ENCODE results near the gene TMEM238. TPM values are rescaled to one million over a fixed set of nuclear protein-coding genes. Genes with fewer than 3 reads are reported as not detected.

TMEM238 gene
- total RNA-seq, 2 experiments from 2014 or later, result 19.2 to 19.3 TPM

DNA sequence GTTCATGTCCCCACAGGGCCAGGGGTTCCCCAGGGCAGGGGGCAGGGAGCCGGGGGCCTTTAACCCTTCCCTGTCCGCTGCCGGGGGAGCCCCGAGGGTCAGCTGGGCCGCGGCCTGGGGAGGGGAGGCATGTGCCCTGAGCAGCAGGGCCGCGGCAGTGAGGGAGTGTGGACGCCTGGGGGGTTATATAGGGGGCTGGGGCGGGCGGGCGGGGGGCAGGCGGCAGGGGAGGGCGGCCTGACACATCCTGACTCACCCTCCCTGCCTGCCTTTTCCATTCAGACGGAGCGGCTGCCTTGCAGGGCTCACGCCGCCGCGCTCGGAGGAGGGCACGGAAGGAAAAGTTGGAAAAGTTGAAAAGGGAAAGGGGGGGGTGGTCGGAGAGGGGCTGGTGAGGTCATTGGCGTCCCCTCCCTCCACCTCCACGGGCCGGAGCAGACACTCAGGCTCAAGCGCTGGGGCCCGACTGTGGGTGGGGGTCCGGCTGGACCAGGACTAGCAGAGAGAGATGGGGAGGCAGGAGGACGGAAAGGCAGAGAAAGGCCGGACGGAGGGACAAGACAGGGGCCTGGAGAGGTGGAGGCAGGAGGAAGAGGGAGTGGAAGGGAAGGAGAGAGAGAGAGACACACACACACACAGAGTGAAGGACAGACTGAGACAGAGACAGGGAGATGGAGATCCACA is 13.6 kb downstream of the TMEM238 start, which contains the start of gene IL11:
IL11 (minus strand) TSS at position 159 of the 684 bp plus-strand sequence; CDS start at position 6, 153 bp downstream.
- Mint-ChIP-seq H3K27me3 (peaks cover 41% of the 10 kb centered on the region), H3K4me1 (peaks cover 4% of the 10 kb centered on the region), H3K9me3 (no peaks in the 10 kb centered on the region), H3K36me3 (ENCODE audit: low read depth) (no peaks in the 10 kb centered on the region), H3K27ac (no peak within 1 kb of the TSS), H3K4me3 (peak within 1 kb of the TSS; percentile 7)
- POLR2A ChIA-PET, result interaction anchor here (3.6 kb wide), 1 partner anchor 13 kb away, joined by 17 read pairs; the partner anchor contains the start of gene TMEM238
- CTCF ChIA-PET, result no interaction called here
- DNase-seq, result no peak

DNA sequence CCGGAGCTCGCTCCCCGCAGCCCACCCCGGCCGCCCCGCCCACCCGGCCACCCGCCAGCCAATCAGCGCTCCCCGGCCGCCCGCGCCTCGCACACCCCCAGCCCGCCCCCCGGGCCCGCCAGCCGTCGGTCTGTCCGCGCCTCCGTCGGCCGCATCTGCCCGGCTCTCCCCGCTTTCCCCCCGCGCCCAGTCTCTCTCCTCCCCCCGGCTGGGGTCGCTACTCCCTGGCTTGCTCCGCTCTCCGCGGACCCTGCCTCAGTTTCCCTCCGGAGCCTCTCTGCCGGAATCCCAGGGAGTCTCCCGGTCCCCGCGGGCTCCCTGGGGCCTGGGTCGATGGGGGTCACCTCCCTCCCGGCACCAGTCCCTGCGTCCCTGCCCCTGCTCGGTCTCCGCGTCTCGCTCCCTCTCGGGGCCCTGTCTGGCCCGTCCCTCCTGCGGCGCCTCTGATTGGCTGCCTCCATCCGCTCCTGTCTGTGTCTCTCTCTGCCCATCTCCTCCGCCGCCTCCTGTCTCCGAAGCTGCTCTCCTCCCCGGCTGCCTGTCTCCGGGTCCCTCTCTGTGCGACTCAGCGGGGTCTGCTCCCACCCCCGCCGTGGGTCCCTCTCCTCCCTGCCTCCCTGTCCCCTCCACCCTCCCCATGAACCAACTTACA is 14.3 kb downstream of the TMEM238 start:
- POLR2A ChIA-PET, result interaction anchor here (1.2 to 2.0 kb wide), 2 partner anchors 14 to 31 kb away, joined by 5 to 8 read pairs; partner anchors contain the start of genes KMT5C and TMEM238
- Mint-ChIP-seq H3K36me3 (ENCODE audit: low read depth) (no peaks in the 10 kb centered on the region), H3K9me3 (no peaks in the 10 kb centered on the region), H3K27ac (no peak overlapping the region), H3K27me3 (peaks cover 43% of the 10 kb centered on the region), H3K4me3 (peak overlapping the region; percentile 7), H3K4me1 (peaks cover 4% of the 10 kb centered on the region)
- CTCF ChIA-PET, result no interaction called here
- no peak for DNase-seq

DNA sequence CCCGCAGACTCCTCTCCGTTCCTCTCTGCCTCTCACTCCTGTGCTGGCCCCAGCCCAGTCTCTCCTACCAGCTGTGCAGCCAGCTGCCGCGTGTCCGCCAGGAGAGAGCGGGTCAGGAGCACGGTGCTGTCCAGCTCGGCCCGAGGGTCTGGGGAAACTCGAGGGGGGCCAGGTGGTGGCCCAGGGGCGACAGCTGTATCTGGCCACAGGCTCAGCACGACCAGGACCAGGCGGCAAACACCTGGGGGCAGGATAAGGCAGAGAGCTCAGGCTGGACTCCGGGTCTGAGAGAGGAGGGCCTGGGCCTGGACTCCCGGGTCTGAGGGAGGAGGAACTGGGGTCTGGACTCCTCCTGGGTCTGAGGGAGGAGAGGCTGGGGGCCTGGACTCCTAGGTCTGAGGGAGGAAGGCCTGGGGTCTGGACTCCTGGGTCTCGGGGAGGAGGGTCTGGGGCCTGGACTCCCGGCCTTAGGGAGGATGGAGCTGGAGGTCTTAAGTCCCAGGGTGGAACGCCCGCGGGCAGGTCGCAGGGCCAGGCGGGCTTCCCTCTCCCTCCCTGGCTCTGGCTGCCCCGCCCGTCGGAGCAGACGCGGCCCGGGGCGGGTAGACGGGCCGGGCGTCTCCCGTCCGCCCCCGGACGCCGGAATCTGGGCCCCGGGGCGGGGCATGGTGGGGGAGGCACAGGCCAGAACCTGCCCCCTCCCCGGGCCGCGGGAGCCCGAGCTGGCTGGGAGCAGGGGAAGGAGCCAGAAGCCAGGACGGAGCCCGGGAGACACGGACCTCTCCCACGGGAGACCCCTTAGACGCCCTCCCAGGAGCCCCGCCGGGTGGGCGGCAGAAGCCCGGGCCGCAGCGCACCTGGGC is 15.2 kb downstream of the TMEM238 start:
- H3K9me3 Mint-ChIP-seq, result no peaks in the 10 kb centered on the region
- no peaks in the 10 kb centered on the region for H3K36me3 Mint-ChIP-seq (ENCODE audit: low read depth)
- DNase-seq, result no peak
- POLR2A ChIA-PET, result interaction anchor here (1.2 to 2.0 kb wide), 3 partner anchors 15 to 38 kb away, joined by 3 to 8 read pairs (median 5); partner anchors contain the start of genes KMT5C and TMEM238
- peaks cover 43% of the 10 kb centered on the region for H3K27me3 Mint-ChIP-seq
- H3K4me1 Mint-ChIP-seq, result peaks cover 4% of the 10 kb centered on the region
- CTCF ChIA-PET, result interaction anchor here (0.6 to 1.3 kb wide), 2 partner anchors 12 to 13 kb away, joined by 3 read pairs; no protein-coding TSS in a partner anchor
- H3K27ac Mint-ChIP-seq, result no peak overlapping the region
- no peak overlapping the region for H3K4me3 Mint-ChIP-seq

DNA sequence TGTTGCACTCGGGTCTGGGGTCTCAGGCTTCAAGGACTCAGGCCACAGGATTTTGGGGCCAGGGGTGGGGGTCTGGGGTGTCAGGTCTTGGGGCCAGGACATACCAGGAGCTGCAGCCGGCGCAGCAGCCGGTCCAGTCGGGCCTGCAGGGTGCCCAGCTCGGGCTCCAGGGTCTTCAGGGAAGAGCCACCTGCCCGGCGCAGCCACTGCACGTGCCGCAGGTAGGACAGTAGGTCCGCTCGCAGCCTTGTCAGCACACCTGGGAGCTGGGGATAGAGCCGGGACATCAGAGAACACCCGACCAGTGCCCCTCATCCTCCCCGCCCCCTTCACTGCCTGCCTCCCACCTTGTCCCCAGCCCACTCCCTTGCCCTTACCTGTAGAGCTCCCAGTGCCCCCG is 16.0 kb downstream of the TMEM238 start:
- H3K9me3 Mint-ChIP-seq, result no peaks in the 10 kb centered on the region
- peaks cover 39% of the 10 kb centered on the region for H3K27me3 Mint-ChIP-seq
- no peaks in the 10 kb centered on the region for H3K36me3 Mint-ChIP-seq (ENCODE audit: low read depth)
- no peak overlapping the region for H3K27ac Mint-ChIP-seq
- H3K4me1 Mint-ChIP-seq, result peaks cover 4% of the 10 kb centered on the region
- ChIA-PET POLR2A (interaction anchor here (1.2 to 2.0 kb wide), 3 partner anchors 15 to 39 kb away, joined by 3 to 8 read pairs (median 5); partner anchors contain the start of genes KMT5C and TMEM238), CTCF (interaction anchor here (1.3 kb wide), 1 partner anchor 12 kb away, joined by 3 read pairs; no protein-coding TSS in a partner anchor)
- H3K4me3 Mint-ChIP-seq, result no peak overlapping the region
- DNase-seq, result no peak

DNA sequence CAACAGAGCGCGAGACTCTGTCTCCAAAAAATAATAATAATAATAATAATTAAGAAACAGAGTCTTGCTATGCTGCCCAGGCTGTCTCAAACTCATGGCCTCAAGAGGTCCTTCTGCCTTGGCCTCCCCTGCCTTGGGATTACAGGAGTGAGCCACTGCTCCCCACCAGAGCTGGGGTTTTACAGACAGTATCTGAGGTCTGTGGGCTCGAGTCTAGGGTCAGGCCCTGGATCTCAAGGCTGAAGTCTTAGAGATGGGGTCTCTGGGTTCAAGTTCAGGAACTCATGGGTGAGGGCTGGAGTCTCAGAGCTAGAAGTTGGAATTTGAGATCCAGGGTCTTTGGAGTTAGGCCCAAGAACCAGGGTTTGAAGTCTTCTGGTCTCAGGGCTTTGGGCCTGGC is 17.3 kb downstream of the TMEM238 start:
- H3K27me3 Mint-ChIP-seq, result peaks cover 33% of the 10 kb centered on the region
- no peaks in the 10 kb centered on the region for H3K9me3 Mint-ChIP-seq
- H3K4me3 Mint-ChIP-seq, result no peak overlapping the region
- no peak for DNase-seq
- POLR2A ChIA-PET, result no interaction called here
- peaks cover 4% of the 10 kb centered on the region for H3K4me1 Mint-ChIP-seq
- no peaks in the 10 kb centered on the region for H3K36me3 Mint-ChIP-seq (ENCODE audit: low read depth)
- H3K27ac Mint-ChIP-seq, result no peak overlapping the region
- CTCF ChIA-PET, result no interaction called here

DNA sequence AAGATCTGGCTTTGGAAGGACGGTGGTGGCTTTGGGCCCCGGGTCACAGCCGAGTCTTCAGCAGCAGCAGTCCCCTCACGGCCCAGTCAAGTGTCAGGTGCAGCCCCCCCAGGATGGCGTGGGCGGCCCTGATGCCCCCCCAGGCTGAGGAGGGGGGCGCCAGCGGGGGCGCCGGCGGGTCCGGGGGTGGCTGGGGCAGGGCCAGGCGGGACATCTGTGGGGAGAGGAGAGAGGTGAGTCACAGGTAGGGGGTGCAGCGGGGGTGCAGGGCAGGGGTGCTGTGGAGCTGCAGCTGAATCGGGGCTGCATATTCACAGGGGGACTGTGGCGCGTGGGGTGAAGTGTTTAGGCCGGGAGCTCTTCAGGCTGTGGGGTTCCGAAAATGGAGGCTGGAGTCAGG is 18.1 kb downstream of the TMEM238 start:
- H3K4me3 Mint-ChIP-seq, result no peak overlapping the region
- H3K4me1 Mint-ChIP-seq, result peaks cover 4% of the 10 kb centered on the region
- CTCF ChIA-PET, result interaction anchor here (0.6 to 0.9 kb wide), 2 partner anchors 27 to 53 kb away, joined by 3 read pairs; partner anchors contain the start of gene KMT5C
- peaks cover 25% of the 10 kb centered on the region for H3K27me3 Mint-ChIP-seq
- H3K36me3 Mint-ChIP-seq (ENCODE audit: low read depth), result no peaks in the 10 kb centered on the region
- H3K9me3 Mint-ChIP-seq, result no peaks in the 10 kb centered on the region
- POLR2A ChIA-PET, result interaction anchor here (0.9 kb wide), 1 partner anchor 27 kb away, joined by 3 read pairs; no protein-coding TSS in a partner anchor
- H3K27ac Mint-ChIP-seq, result no peak overlapping the region
- DNase-seq, result no peak

DNA sequence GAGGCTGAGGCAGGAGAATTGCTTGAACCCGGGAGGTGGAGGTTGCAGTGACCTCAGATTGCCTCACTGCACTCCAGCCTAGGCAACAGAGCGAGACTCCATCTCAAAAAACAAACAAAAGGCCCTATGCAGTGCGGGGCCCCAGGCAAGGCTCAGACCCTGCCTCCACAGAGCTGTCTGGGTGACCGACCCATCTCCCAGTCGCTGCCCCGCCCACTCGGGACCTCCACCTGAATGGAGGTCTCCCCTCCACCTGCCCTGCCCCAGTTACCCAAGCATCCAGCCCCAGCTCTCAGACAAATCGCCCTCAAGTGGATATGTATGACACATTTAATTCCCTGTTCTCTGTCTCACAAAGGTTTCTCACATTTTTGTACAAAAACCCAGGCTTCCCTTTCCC is 18.8 kb downstream of the TMEM238 start:
- ChIA-PET POLR2A (no interaction called here), CTCF (interaction anchor here (0.5 to 0.9 kb wide), 2 partner anchors 26 to 81 kb away, joined by 3 read pairs; partner anchors contain the start of gene KMT5C)
- DNase-seq, result no peak
- H3K4me3 Mint-ChIP-seq, result no peak overlapping the region
- no peaks in the 10 kb centered on the region for H3K36me3 Mint-ChIP-seq (ENCODE audit: low read depth)
- peaks cover 19% of the 10 kb centered on the region for H3K27me3 Mint-ChIP-seq
- H3K4me1 Mint-ChIP-seq, result peaks cover 2% of the 10 kb centered on the region
- H3K27ac Mint-ChIP-seq, result no peak overlapping the region
- H3K9me3 Mint-ChIP-seq, result no peaks in the 10 kb centered on the region

DNA sequence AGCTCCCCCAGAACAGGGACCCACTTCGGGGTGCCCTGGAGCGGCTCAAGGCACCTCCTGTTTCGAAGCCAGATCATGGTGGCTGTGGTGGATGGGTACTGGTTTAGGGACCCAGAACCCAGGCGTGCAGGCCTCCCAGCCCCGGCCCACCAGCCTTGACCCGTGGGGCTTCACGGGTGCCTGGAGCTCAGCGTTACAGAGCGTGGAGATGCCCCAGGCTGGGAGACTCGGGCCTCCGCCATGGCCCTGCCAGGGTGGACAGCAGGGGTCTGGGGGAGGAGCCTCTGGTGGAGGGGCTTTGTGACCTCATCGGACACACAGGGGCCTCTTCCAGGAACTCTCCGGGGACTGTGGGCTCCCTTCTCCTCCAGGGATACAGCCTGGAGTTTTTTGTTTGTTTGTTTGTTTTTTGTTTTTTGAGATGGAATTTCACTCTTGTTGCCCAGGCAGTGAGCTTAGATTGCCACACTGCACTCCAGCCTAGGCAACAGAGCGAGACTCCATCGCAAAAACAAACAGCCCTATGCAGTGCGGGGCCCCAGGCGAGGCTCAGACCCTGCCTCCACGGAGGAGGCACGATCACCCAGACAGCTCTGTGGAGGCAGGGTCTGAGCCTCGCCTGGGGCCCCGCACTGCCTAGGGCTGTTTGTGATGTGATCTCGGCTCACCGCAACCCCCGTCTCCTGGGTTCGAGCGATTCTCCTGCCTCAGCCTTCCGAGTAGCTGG is 20.9 kb downstream of the TMEM238 start, which contains the start of gene GARIN5B:
GARIN5B (minus strand) TSS at position 271 of the 727 bp plus-strand sequence; CDS start at position 77, 194 bp downstream.
- Mint-ChIP-seq H3K9me3 (no peaks in the 10 kb centered on the region), H3K27ac (no peak within 1 kb of the TSS), H3K4me1 (no peaks in the 10 kb centered on the region), H3K4me3 (no peak within 1 kb of the TSS), H3K27me3 (peaks cover 9% of the 10 kb centered on the region), H3K36me3 (ENCODE audit: low read depth) (no peaks in the 10 kb centered on the region)
- ChIA-PET CTCF (no interaction called here), POLR2A (no interaction called here)
- DNase-seq, result no peak

DNA sequence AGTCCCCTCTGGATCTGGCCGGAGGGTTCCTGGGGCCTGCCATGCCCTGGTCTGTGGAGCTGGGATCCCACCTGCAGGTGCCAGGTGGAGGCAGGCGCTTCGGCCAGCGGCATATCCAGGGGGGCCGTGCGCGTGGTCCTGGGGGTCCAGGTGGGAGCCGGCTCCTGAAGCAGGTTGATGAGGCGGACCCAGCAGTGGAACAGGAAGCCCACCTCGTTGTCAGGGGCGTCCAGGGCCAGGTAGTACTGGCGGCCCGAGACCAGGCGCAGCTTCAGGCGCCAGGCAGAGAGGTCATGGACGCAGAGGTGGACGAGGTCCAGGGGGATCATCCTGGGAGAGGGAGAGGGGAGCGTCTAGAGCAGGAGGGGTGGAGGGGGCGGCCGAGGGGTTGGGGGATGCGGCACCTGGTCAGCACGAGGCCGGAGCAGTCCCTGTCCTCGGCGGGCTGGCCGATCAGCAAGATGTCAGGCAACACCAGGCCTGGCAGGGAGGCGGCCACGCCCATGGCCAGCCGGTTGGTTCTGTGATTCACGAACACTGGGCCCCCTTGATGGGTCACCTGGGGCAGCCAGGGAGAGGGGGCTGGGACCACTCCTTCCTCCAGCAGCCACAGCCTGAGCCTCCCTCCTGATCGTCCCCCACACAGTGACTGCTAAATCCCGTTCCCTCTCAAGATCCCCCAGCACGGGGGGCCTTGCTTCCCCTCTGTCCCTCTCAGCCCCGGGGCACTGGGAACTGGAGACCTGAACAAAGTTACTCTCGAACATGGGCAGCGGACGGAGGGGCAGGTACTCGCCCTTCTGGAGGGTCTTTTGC is 21.7 kb downstream of the TMEM238 start:
- ChIA-PET POLR2A (no interaction called here), CTCF (no interaction called here)
- H3K4me1 Mint-ChIP-seq, result no peaks in the 10 kb centered on the region
- no peak for DNase-seq
- peaks cover 8% of the 10 kb centered on the region for H3K27me3 Mint-ChIP-seq
- H3K36me3 Mint-ChIP-seq (ENCODE audit: low read depth), result no peaks in the 10 kb centered on the region
- H3K9me3 Mint-ChIP-seq, result no peaks in the 10 kb centered on the region
- H3K4me3 Mint-ChIP-seq, result no peak overlapping the region
- no peak overlapping the region for H3K27ac Mint-ChIP-seq

DNA sequence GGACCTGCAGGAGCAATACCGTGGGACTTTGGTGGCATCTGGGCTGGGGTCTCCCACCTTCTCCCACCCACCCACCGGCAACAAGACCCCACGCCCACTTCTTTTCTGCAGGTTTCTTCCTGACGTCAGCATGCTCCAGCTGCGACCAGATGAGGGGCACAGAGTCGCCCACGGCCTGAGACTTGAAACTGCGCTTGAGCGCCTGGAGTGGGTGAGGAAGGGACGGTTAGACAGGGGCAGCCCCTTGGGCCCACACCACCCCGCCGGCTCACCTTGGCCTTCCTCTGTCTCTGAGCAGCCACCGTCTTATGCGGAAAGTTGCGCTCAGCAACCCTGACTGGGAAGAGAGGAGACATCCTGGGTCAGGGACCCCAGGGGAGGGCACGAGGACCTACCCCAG is 23.2 kb downstream of the TMEM238 start:
- DNase-seq, result no peak
- Mint-ChIP-seq H3K27me3 (peaks cover 9% of the 10 kb centered on the region), H3K4me1 (no peaks in the 10 kb centered on the region), H3K36me3 (ENCODE audit: low read depth) (no peaks in the 10 kb centered on the region), H3K9me3 (no peaks in the 10 kb centered on the region), H3K27ac (no peak overlapping the region), H3K4me3 (no peak overlapping the region)
- CTCF ChIA-PET, result no interaction called here
- POLR2A ChIA-PET, result no interaction called here

DNA sequence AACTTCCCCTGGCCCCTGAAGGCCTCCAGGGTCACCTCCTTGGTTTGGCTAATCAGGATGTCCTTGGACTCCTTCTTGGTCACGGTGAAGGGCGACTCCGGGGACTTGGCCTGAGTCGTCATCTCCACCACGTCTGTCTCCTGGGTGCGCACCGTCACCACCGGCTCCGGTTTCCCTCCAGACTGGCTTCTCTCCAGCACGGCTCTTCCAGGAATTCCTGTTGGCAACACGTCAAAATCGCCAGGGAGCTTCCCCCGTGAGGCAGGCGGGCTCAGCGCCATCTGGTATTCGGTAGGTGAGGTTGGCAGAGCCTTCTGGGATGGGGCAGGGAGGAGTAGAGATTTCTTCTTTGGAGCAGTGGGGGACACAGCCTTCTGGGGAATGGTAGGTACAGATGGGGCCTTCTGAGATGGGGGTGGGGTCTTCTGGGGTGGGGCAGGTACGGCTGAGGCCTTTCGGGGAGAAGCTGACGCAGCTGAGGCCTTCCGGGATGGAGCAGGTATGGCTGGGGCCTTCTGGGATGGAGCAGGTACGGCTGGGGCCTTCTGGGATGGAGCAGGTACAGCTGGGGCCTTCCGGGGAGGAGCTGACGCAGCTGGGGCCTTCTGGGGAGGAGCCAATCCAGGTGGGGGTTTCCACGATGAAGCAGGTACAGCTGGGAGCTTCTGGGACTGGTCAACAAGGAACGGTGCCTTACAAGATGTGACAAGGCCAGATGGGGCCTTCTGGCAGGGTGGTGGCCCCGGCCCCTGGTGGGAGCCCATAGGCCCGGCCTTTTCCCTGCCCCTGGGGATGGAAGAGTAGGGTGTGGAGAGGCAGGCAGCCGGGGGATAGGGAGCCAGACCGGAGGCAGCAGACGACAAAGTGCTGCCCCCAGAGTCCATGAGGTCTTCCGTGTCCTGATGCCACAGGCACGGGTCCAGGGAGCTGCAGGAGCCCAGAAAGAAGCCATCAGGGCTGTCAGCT is 24.9 kb downstream of the TMEM238 start:
- Mint-ChIP-seq H3K36me3 (ENCODE audit: low read depth) (no peaks in the 10 kb centered on the region), H3K4me1 (no peaks in the 10 kb centered on the region), H3K9me3 (no peaks in the 10 kb centered on the region), H3K27ac (no peak overlapping the region), H3K4me3 (no peak overlapping the region), H3K27me3 (peaks cover 16% of the 10 kb centered on the region)
- DNase-seq, result no peak
- ChIA-PET CTCF (no interaction called here), POLR2A (interaction anchor here (1.2 kb wide), 1 partner anchor 48 kb away, joined by 4 read pairs; the partner anchor contains the start of gene UBE2S)

Data from activated CD4-positive, alpha-beta memory T cell treated with anti-CD3 and anti-CD28 coated beads, Interleukin-2, amount 10 ng/mL, durations not matched to agents 7 days and 5 days (primary cell).